ENCODE data around the gene ZBTB24. TPM values are rescaled to one million over a fixed set of nuclear protein-coding genes. Genes with fewer than 3 reads are reported as not detected.

ZBTB24 gene
- total RNA-seq, 1 experiment from 2014 or later, result 21.5 TPM

DNA sequence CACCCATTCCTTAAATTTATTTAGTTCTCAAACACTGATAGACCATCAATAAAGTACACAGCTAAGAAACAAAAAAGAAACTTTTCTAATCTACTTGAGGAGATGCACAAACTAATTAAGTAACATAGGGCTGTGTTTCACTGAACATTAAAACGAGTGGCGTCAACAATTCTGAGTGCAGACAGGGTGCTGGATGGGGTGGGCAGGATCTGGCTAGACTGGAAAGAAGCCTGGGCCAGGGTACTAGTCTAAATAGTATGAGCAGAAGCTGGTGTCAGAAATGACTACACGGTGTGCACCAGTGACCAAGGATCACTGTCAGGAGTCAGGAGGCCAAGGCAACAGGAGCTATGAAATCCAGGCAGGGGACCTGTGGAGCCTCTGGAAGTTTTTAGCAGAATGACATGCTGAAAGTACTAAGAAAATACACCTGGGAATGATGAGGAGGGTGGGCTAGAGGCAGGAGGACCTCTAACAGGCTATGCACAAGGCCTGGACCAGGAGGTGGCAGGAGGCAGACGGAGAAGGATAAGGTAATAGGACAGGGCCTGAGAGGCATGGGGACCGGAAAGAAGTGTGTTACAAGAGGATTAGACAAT, 13.3 kb downstream of the ZBTB24 start:
- Histone ChIP-seq H3K27me3 (ENCODE audit: control insufficient read depth, insufficient read depth, low read length) (no peaks in the 10 kb centered on the region), H3K27ac (ENCODE audit: low read length) (no peak overlapping the region), H3K9me3 (ENCODE audit: control insufficient read depth, insufficient read depth, low read depth, low read length) (no peaks in the 10 kb centered on the region), H3K4me1 (ENCODE audit: control insufficient read depth, insufficient read depth, low read length) (no peaks in the 10 kb centered on the region), H3K4me3 (ENCODE audit: low read depth in 2 of 2, low read length in 2 of 2) (no peak overlapping the region), H3K36me3 (ENCODE audit: control insufficient read depth, insufficient read depth, low read length) (peaks cover 40% of the 10 kb centered on the region)
- in situ Hi-C loops (cut with HindIII; ENCODE audit: low pct_unique_long_range_greater_than_20kb, low sequenced_read_pairs), result no loop called here
- POLR2A ChIA-PET, result interaction anchor here (0.6 kb wide), 1 partner anchor 10 kb away, joined by 5 read pairs; no protein-coding TSS in a partner anchor
- no TSS peak for BruUV-seq (replicated peaks)
- ATAC-seq, result no peak
- CTCF ChIA-PET, result no interaction called here
- TF ChIP-seq, protein P1, sequence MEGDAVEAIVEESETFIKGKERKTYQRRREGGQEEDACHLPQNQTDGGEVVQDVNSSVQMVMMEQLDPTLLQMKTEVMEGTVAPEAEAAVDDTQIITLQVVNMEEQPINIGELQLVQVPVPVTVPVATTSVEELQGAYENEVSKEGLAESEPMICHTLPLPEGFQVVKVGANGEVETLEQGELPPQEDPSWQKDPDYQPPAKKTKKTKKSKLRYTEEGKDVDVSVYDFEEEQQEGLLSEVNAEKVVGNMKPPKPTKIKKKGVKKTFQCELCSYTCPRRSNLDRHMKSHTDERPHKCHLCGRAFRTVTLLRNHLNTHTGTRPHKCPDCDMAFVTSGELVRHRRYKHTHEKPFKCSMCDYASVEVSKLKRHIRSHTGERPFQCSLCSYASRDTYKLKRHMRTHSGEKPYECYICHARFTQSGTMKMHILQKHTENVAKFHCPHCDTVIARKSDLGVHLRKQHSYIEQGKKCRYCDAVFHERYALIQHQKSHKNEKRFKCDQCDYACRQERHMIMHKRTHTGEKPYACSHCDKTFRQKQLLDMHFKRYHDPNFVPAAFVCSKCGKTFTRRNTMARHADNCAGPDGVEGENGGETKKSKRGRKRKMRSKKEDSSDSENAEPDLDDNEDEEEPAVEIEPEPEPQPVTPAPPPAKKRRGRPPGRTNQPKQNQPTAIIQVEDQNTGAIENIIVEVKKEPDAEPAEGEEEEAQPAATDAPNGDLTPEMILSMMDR (IDR thresholded peaks at IDR 0.05), result no peak
- TF ChIP-seq TCF7L2 (IDR thresholded peaks at IDR 0.05; ENCODE audit: low read depth, low read length) (no peak), SIN3A (IDR thresholded peaks at IDR 0.05; ENCODE audit: borderline replicate concordance, insufficient read depth, low read depth, low read length) (no peak), POLR2AphosphoS5 (IDR thresholded peaks at IDR 0.05; ENCODE audit: low read depth, low read length) (no peak)
- TF ChIP-seq, protein P2, sequence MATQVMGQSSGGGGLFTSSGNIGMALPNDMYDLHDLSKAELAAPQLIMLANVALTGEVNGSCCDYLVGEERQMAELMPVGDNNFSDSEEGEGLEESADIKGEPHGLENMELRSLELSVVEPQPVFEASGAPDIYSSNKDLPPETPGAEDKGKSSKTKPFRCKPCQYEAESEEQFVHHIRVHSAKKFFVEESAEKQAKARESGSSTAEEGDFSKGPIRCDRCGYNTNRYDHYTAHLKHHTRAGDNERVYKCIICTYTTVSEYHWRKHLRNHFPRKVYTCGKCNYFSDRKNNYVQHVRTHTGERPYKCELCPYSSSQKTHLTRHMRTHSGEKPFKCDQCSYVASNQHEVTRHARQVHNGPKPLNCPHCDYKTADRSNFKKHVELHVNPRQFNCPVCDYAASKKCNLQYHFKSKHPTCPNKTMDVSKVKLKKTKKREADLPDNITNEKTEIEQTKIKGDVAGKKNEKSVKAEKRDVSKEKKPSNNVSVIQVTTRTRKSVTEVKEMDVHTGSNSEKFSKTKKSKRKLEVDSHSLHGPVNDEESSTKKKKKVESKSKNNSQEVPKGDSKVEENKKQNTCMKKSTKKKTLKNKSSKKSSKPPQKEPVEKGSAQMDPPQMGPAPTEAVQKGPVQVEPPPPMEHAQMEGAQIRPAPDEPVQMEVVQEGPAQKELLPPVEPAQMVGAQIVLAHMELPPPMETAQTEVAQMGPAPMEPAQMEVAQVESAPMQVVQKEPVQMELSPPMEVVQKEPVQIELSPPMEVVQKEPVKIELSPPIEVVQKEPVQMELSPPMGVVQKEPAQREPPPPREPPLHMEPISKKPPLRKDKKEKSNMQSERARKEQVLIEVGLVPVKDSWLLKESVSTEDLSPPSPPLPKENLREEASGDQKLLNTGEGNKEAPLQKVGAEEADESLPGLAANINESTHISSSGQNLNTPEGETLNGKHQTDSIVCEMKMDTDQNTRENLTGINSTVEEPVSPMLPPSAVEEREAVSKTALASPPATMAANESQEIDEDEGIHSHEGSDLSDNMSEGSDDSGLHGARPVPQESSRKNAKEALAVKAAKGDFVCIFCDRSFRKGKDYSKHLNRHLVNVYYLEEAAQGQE (IDR thresholded peaks at IDR 0.05; ENCODE audit: insufficient read depth in 1 of 2, low read depth in 2 of 2, low read length in 1 of 2), result no peak
- intact Hi-C loops (cut with micrococcal nuclease; ENCODE audit: unreplicated experiment), result no loop called here
- no peak for DNase-seq (ENCODE audit: low read depth, low spot score)

DNA sequence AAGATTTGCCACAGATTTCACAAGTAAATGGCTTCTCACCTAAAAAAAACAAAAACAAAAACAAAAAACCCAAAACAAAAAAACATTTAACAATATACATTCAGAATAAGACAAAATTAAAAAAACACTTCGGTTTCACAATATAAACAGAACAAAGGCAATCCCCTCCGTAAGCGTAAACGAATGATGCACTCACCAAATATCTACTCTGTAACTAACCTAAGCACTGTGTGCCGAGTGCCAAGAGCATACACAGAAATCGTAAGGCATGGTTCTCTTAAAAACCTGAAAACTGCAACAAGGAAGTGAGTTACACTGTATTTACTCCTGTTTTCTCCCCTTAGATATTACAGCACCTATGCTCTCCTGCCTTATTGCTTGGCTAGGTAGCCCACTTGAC, 15.3 kb downstream of the ZBTB24 start:
- H3K4me1 ChIP-seq (ENCODE audit: control insufficient read depth, insufficient read depth, low read length), result no peaks in the 10 kb centered on the region
- intact Hi-C loops (cut with micrococcal nuclease; ENCODE audit: unreplicated experiment), result no loop called here
- H3K4me3 ChIP-seq (ENCODE audit: low read depth in 2 of 2, low read length in 2 of 2), result no peak overlapping the region
- BruUV-seq (replicated peaks), result no TSS peak
- in situ Hi-C loops (cut with HindIII; ENCODE audit: low pct_unique_long_range_greater_than_20kb, low sequenced_read_pairs), result no loop called here
- no peaks in the 10 kb centered on the region for H3K9me3 ChIP-seq (ENCODE audit: control insufficient read depth, insufficient read depth, low read depth, low read length)
- ATAC-seq (no peak), DNase-seq (ENCODE audit: low read depth, low spot score) (no peak)
- peaks cover 49% of the 10 kb centered on the region for H3K36me3 ChIP-seq (ENCODE audit: control insufficient read depth, insufficient read depth, low read length)
- CTCF ChIA-PET, result no interaction called here
- H3K27ac ChIP-seq (ENCODE audit: low read length), result no peak overlapping the region
- H3K27me3 ChIP-seq (ENCODE audit: control insufficient read depth, insufficient read depth, low read length), result no peaks in the 10 kb centered on the region
- POLR2A ChIA-PET, result no interaction called here
- no peak for TF ChIP-seq SIN3A (IDR thresholded peaks at IDR 0.05; ENCODE audit: borderline replicate concordance, insufficient read depth, low read depth, low read length)
- TF ChIP-seq, protein P2 (IDR thresholded peaks at IDR 0.05; ENCODE audit: insufficient read depth in 1 of 2, low read depth in 2 of 2, low read length in 1 of 2), result no peak
- no peak for TF ChIP-seq POLR2AphosphoS5 (IDR thresholded peaks at IDR 0.05; ENCODE audit: low read depth, low read length)

Data from Panc1 (cell line).